Middle frontal gyrus (tissue), 1 donor: ENCODE results near the gene SHF.

Source experiments
- DNase-seq: peaks from one replicate; pipeline ENCODE4 v3.0.0-alpha.2; 2015; ENCODE audit warnings: low spot score; ENCODE audit errors: extremely low spot score

The SHF gene

GRCh38 chr15:45128971-45129639 is 58.7 kb downstream of the SHF start:
- DNase-seq, result no peak

- DNase-seq, result no peak
Measured at GRCh38 chr15:45126535-45127158, 61.1 kb downstream of the SHF start.

GRCh38 chr15:45123397-45123796 is 64.4 kb downstream of the SHF start:
- no peak for DNase-seq

GRCh38 chr15:45122719-45123118 is 65.0 kb downstream of the SHF start:
- no peak for DNase-seq

- no peak for DNase-seq
Measured at GRCh38 chr15:45121706-45122417, 65.9 kb downstream of the SHF start.

- DNase-seq, result no peak
Measured at GRCh38 chr15:45121020-45121419, 66.7 kb downstream of the SHF start.

- no peak for DNase-seq
Measured at GRCh38 chr15:45120081-45120972, 67.4 kb downstream of the SHF start.

GRCh38 chr15:45118996-45119395 is 68.8 kb downstream of the SHF start:
- no peak for DNase-seq

GRCh38 chr15:45118131-45118588 is 69.6 kb downstream of the SHF start:
- DNase-seq, result peak; percentile 85

- DNase-seq, result no peak
Measured at GRCh38 chr15:45117308-45118130, 70.2 kb downstream of the SHF start.
